GM12874 (cell line): ENCODE data around the gene VEGFA.

Experiments
- TF ChIP-seq, protein P1 (sequence below): IDR thresholded peaks from 2 replicates; pipeline ENCODE4 v1.5.1; 2011; ENCODE audit warnings: low read depth, mild to moderate bottlenecking, control low read depth, low read length, moderate library complexity; ENCODE audit not compliant: insufficient read depth

Gene VEGFA

GRCh38 chr6:43753570-43754183 is 16.3 kb upstream of the VEGFA start:
- TF ChIP-seq, protein P1, sequence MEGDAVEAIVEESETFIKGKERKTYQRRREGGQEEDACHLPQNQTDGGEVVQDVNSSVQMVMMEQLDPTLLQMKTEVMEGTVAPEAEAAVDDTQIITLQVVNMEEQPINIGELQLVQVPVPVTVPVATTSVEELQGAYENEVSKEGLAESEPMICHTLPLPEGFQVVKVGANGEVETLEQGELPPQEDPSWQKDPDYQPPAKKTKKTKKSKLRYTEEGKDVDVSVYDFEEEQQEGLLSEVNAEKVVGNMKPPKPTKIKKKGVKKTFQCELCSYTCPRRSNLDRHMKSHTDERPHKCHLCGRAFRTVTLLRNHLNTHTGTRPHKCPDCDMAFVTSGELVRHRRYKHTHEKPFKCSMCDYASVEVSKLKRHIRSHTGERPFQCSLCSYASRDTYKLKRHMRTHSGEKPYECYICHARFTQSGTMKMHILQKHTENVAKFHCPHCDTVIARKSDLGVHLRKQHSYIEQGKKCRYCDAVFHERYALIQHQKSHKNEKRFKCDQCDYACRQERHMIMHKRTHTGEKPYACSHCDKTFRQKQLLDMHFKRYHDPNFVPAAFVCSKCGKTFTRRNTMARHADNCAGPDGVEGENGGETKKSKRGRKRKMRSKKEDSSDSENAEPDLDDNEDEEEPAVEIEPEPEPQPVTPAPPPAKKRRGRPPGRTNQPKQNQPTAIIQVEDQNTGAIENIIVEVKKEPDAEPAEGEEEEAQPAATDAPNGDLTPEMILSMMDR = no peak

DNA sequence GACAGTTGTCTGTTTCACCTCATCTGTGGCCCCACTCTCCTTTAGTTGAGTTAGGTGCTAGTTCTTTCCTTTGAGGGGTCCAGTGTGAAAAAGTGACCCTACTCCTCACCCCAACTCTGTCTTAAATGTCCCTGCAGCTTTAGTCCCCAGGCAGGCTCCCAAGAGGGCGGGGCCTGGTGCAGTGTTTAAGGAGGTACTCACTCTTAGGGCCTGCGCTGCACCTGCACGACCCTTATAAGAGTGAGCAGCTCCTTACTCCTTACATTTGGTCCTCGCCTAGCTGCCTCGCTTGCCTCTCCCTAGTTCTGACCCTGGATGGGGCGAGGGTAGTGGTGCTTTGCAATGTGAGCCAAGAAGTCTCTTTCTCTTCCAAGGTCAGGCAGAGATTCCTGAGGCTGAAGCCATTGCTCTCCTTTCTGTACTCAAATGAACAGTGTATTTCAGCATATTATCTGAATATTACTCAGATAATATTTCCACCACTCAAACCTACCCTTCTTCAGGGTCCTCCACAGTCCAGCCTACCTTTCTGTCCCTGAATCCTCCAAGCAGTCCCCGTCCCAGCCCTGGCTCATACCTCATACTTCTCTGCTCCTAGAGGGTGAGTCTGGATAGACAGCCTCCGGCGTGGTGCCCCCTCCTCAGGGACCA is 11.9 kb upstream of the VEGFA start:
- TF ChIP-seq, protein P1 = no peak

DNA sequence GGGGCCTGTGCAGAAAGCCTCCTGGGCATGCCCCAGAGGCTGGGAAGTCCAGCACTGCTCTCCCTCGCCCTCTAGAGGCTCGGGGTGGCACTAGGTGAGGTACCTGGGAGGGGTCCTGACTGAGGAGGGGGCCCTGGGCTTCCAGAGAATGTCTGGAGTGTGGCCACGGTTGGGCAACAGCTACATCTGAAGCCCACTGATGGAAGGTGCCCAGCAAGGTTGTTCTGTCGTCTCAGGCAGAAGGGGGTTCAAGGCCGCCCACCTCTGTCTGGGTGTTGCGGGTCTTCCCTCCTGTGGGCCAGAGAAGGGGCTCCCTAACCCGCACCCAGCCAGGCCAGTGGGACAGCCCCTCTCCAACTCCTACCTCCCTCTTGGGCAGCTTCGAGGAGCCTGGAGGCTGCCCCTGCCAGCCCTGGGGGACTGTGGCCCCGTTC is 11.4 kb upstream of the VEGFA start:
- TF ChIP-seq, protein P1 = peak; percentile 87

- TF ChIP-seq, protein P1 = no peak
These were observed 10.7 kb upstream of the VEGFA start for GRCh38 chr6:43759136-43759906.

DNA sequence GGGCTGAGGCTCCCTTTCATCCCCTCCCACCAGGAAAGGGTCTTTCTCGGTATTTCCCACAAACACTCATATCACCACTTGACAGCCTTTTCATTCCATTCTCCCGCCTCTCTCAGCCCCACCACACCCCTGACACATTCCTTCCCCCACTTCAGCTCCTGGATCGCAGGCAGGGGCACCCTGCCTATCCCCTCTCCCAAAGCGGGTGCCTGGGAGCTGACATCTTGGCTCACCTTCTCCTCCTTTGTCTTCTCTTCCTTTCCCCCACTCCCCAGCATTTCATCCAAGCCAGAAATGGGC is 10.2 kb upstream of the VEGFA start:
- TF ChIP-seq, protein P1 = no peak

DNA sequence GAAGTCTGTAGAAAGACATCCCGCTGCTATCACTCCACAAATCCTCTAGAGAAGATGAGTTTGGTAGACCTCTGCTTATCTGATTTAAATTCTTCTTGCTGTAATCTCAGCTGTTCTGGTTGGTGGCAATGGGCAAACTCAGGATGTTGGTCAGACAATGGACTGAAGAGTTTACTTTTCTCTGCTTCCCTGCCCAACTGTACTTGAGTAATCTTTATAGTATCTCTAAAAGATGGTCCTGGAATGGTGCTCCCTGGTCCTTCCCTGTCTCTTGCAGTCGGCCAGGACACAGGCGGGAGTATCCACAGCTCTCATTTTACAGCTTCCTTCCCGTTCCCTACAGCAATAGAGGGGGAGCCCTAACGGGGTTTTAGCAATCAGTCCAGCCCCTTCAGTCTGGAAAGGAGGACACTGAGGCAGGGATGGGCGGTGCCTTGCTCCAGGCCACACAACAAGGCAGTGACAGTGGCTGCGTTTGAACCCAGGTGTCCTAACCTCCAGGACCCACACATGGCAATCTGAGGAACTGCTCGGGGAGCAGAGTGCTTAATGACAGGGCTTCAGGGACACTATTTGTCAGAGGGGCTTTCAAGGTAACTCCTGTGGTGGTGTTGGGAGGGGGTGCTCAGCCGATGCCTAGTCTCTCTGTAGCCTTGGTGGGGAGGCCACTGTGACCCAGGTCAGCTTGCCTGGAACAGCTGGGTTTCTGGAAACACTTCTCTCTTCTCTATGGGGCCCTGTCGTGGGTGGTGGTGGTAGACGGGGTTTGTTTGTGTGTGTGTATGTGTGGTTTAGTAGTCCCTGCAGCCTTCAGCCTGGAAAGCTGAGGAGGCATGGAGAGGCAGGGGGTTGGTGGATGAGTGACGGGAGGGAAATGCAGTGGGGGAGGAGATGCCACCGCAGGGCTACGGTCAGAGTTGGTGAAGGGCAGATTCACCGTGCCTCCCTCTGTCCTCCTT is 9.5 kb upstream of the VEGFA start:
- TF ChIP-seq, protein P1 = no peak
